Astrocyte of the cerebellum (primary cell): Measurements from ENCODE around the gene ARVCF.

Experiments used
- DNase-seq: peaks from one replicate; pipeline ENCODE4 v3.0.0-alpha.2; 2011; ENCODE audit warnings: low read depth
- H3K4me3 ChIP-seq: 2 replicates; pipeline ENCODE4 v1.5.1; 2011; ENCODE audit warnings: mild to moderate bottlenecking, low read depth, low read length, moderate library complexity
- in situ Hi-C: cut with HindIII; loops from 2 replicates; pipeline ENCODE4 v1.10.0; 2017; ENCODE audit warnings: low sequenced_read_pairs
- TF ChIP-seq, protein P1 (sequence below): IDR thresholded peaks from 2 replicates; pipeline ENCODE4 v1.5.1; 2012; ENCODE audit warnings: low read length, low read depth, moderate library complexity, mild to moderate bottlenecking; ENCODE audit errors: missing control alignments

The ARVCF gene

DNA sequence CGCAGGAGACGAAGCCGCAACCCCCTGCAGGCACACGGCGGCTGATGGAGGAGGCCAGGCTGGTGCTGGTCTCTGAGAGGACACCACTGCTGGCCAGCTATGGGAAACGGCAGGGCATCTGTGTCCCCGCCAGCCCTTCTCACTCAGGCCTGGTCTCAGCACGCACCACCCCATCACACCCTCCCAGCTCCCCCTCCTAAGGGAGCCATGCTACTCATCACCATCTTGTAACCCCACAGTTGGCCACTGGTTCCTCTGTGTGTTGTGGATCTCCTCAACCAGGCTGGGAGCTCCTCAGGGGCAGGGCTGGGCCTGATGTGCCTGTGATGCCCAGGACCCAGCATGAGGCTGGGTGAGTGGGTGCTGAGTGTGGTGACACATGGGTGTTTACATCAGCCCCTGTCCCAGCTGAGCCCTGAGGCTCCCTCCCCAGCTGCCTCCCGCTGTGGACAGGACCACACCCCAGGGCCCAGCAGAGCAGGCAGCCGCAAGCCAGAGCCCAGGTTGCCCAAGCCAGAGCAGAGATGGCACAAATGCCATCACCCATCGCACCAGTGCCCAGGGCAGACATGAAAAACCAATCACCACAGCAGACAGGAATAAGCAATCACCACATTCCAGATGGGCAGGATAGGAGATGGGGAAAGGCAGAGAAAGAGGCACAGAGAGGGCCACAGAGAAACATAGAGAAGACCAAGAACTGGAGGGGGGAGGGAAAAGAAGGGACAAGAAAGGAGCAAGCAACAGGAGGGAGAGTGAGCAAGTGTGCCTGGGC is 8.2 kb downstream of the ARVCF start:
- no peak for DNase-seq
- no peak overlapping the region for H3K4me3 ChIP-seq
- TF ChIP-seq, protein P1, sequence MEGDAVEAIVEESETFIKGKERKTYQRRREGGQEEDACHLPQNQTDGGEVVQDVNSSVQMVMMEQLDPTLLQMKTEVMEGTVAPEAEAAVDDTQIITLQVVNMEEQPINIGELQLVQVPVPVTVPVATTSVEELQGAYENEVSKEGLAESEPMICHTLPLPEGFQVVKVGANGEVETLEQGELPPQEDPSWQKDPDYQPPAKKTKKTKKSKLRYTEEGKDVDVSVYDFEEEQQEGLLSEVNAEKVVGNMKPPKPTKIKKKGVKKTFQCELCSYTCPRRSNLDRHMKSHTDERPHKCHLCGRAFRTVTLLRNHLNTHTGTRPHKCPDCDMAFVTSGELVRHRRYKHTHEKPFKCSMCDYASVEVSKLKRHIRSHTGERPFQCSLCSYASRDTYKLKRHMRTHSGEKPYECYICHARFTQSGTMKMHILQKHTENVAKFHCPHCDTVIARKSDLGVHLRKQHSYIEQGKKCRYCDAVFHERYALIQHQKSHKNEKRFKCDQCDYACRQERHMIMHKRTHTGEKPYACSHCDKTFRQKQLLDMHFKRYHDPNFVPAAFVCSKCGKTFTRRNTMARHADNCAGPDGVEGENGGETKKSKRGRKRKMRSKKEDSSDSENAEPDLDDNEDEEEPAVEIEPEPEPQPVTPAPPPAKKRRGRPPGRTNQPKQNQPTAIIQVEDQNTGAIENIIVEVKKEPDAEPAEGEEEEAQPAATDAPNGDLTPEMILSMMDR, result no peak
- in situ Hi-C loops, result no loop called here

DNA sequence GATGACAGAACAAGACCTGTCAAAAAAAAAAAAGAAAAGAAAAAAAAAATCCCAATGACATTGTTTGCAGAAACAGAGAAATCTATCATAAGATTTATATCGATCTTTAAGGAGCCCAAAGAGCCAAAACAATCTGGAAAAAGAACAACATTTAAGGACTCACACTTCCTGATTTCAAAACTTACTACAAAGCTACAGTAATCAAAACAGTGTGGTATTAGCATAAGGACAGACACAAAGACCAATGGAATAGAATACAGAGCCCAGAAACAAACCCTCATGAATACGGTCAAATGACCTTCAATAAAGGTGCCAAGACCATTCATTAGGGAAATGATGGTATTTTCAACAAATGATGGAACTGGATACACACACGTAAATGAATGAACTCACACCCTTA is 12.2 kb downstream of the ARVCF start:
- no peak for DNase-seq
- in situ Hi-C loops, result no loop called here
- TF ChIP-seq, protein P1, result no peak
- no peak overlapping the region for H3K4me3 ChIP-seq

GRCh38 chr22:20003304-20003703 is 13.3 kb downstream of the ARVCF start:
- no peak for DNase-seq
- in situ Hi-C loops, result no loop called here
- H3K4me3 ChIP-seq, result no peak overlapping the region
- TF ChIP-seq, protein P1, result no peak

GRCh38 chr22:20002636-20003035 is 14.0 kb downstream of the ARVCF start:
- DNase-seq, result no peak
- TF ChIP-seq, protein P1, result no peak
- in situ Hi-C loops, result no loop called here
- H3K4me3 ChIP-seq, result no peak overlapping the region

- in situ Hi-C loops, result no loop called here
- H3K4me3 ChIP-seq, result no peak overlapping the region
- no peak for DNase-seq
- TF ChIP-seq, protein P1, result no peak
Measured at GRCh38 chr22:20002128-20002527, 14.5 kb downstream of the ARVCF start.

DNA sequence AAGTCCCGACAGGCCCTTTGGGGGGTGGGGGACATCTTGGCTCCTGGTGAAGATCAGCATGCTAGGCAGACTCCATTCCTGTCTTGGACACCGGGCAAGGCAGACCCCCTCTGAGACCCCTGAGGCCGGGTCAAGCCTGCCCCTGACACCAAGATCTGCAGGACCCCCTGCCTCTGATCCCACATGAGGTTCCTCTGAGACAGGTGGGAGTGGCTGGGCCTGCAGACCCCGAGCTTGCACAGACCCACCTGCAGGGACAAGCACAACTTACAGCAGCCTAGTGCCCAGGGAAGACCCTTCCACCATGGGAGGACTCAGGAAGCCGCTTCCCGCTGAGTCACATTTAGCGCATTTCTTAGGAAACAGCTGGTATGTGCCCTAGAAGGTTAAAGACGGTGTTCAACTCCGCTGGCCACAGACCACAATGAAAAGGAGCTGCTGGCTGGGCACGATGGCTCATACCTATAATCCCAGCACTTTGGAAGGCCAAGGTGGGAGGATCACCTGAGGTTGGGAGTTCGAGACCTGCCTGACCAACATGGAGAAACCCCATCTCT is 15.5 kb downstream of the ARVCF start:
- no peak for DNase-seq

More for the DNA sequence above, 15.5 kb downstream of the ARVCF start:
- H3K4me3 ChIP-seq, result no peak overlapping the region
- in situ Hi-C loops, result no loop called here
- TF ChIP-seq, protein P1, result no peak
